CD4-positive, alpha-beta T cell treated with Interleukin-4 for 1 hour (primary cell): ENCODE measurements around the gene CASQ1.

Experiments used
- DNase-seq, 2 donors: peaks; one replicate each; pipeline ENCODE4 v3.0.0-alpha.2; 2020 to 2022

Gene CASQ1

DNA sequence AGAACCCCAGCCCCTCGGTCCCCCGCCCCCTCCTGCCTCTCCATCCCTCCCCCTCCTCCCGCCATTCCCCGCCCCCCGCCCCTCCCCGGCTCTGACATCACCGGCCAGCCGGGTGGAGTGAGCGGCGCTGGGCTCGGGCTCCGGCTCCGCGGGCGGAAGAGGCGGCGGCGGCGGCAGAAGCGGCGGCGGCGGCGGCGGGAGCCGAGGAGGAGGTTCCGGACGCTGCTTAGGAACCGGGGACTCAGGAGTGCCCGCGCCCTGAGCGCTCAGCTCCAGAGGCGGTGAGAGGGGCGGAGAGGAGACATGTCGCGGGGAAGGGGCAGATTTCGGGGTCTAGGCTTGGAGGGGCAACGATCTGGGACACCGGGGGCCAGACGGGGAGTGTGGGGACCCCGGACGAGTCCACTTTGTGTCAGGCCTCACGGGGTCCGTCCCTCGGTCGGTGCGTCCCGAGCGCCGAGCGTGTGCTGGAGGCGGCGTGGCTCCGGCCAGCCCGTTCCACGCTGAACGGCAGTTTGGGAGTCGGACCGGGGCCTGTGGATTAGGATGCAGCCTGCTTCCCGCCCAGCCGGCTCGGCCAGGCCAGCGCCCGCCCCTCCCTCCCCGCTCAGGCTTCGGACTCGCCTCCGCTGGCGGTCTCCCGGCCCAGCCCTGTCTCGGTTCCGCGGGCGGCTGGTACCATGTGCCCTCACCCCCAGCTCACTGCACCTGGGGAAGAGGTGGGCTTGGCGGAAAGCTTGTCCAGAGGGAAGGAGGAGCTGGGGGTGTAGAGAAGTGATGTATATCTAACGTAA is 15.1 kb downstream of the CASQ1 start, which contains the start of gene PEA15:
TSS of gene PEA15 (plus strand) at position 143 of the 794 bp plus-strand sequence. CDS start 6,161 bp downstream, outside the sequence.
- DNase-seq, result peak; percentile 75 to 76

DNA sequence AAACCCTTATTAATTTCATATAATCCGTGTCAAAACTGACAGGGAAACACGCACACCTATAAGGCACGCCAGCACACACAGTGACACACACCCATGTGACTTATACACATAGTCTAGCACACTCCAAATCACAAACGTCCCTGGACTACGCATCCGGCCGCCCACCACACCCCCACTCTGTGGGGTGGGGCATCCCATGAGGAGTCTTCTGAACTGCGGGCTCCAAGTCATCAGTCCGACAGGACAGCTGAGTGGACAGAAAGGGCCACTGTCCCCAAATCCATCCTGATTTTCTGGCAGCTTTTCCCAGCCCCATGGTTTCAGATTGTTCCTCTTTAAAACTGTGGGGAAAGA is 15.6 kb downstream of the CASQ1 start:
- peak; percentile 46 to 63 for DNase-seq

DNA sequence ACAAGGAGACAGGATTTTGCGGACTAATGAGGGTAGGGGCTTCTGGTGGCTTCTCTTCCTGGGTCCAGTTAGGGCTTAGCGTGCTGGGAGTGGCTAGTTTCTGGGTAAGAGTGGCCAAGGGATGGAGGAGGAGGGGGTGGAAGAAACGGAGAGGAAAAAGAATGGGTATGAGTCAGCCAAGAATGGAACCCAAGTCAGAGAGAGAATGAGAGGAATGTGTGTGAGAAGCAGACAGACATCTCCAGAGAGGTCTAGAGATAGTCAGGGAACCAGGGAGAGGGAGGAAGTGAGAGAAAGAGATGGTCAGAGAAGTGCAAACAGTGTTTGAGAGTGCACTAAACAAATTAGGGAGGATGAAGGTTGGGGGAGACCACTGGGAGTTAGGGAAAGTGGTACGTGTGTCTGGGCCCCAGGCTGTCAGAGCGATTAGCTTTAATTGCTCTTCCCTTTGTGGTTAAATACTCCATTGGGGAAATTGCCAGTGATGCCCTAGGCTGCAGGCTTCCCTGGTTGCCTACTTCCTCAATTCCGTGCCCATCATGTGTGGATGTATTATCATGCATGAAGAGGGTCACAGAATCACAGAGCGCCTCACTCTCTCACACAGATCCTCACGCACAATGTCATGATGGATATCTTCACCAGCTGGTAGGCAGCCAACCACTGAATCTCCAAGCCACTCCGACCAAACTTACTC is 16.2 kb downstream of the CASQ1 start:
- DNase-seq, result peak in 1 of 2 donors; percentile 22

DNA sequence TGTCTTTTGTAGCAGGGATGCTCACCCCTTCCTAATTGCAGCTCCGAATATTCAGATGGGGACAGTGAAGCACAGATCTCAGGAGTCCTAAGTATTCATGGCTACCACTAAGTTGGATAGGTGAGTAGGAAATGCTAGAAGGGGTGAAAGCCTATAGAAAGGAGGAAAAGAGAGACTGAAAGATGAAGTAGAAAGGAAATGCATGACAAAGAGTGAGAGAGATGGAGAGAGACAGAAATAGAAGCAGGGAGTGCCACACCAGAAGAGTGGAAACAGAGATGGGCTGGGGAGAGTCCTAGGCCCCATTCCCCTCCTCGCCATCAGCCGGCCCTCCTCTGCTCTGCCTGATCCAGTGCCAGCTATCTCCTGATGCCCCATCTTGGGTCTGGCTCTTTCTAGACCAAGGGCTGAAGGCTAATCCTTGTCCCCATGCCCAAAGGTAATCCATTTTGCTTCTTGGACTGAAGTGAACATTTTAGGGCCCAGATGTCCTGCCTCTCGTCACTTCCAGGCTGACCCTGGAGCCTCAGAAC is 16.8 kb downstream of the CASQ1 start:
- DNase-seq, result no peak

DNA sequence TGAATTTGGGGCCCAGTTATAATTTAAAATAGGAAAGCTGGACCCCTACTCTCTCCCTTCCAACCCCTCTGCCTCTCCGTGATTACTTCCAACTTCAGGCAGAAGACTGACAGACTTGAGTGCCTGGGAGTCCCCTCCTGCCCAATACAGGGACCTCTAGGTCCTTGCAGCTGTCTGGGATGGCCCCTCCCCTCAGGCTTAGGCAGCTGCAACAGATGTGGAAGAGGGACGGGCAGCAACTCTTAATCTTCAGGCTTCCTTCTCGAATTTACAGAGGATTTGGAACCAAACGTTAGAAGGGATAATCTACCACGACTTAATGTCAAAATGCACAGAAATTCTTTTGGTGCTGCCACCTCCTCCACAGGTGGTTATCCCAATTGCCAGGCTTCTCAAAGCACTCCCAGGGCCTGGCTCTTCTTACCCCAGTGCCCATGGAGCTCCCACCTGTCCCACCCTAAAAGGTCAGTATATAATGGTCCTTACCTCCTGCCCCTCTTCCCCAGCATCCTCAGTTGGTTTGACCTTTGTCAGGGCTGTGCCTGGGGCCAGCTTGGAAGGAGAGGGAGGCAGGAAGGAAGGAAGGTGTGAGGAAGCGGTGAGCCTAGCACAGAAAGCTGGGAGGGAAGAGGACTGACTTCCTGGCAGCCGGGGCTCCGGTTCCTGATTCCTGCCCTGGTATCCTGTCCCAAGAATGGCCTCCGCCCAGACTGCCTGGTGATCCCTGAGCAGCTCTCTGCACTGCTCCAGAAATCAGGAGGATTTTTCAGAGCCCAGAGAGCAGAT is 17.6 kb downstream of the CASQ1 start:
- DNase-seq, result no peak

DNA sequence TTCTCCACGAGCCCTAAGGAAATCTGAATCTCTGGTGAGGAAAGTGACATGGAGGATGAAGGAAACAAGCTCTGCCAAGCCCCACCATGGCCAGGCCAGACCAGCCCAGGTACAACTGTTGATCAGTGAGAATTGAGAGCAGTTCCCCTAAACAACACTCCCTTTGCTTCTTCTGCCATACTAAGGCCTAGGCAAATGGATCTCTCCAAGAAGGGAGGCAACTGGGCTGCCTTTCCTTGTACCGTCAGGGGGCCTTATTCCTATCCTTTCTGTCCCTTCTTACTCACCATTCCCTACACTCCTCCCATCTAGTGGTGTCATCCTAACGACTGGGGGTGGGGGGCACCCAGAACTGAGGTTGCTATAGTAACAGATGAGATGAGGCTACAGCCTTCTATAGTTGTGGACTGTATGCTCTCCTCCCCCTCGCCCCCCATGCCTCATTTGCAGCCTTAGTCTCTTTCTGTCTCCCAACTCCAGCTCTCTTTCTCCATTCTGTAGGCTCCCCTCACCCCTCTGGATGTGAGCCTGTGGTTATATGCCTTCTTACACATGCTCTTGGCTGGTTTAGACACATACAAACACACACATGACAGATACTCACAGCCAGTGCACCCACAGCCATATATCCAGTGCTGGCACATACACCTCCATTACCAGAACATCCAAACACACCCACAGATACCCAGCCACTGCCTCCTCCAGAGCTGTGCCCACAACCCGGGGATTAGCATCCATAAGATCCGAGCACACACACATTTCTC is 18.4 kb downstream of the CASQ1 start:
- DNase-seq, result no peak

DNA sequence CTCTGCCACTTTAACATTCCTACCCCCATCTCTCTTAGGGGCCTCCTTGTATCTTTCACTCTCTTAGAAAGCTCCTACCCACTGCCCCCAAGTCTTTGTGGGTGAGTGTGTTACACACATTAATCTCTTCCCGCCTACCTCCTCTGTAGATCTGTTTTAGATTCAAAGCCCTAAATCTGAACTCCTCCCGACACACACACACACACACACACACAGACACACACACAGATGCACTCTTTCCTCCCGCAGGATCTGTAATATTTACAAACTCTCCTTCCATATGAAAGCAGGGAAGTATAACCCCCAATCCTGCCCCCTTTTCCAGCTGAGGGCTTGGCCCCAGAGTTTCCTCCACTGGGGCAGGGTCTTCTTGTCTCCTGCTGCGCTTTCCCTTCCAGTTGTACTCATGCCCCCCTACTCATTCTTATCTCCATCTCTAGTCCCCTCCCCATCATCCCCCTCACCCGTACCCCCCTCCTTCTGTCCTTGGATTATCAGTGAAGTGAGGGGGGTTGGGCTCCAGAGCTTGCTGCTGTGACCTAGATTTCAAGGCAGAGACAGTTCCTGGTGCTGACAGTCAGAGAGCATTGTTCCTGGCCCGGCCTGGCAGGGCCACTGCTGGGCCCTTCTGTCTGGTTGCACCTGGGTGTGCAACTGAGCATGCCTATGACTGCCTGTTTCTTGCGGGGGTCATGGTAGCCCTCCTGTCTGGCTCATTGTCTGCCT is 19.1 kb downstream of the CASQ1 start:
- no peak for DNase-seq

DNA sequence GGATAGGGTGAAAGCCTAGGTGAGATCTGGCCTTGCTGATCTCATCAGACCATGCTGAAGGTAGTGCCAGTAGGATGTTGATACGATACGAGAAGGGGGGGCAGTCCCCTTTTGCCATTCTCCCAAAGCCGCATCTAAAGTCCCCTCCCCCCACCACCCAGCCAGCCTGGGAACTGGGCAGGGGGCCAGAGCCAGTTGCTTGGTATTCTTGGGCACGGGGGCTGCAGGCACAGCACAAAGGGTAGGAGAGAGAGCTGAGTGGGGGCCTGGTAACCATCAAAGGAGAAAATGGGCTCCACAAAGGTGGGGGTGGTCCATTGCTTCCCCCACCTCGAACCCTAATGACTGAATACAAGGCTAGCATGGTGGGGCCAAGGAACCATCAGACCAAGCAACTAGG is 20.2 kb downstream of the CASQ1 start:
- no peak for DNase-seq

DNA sequence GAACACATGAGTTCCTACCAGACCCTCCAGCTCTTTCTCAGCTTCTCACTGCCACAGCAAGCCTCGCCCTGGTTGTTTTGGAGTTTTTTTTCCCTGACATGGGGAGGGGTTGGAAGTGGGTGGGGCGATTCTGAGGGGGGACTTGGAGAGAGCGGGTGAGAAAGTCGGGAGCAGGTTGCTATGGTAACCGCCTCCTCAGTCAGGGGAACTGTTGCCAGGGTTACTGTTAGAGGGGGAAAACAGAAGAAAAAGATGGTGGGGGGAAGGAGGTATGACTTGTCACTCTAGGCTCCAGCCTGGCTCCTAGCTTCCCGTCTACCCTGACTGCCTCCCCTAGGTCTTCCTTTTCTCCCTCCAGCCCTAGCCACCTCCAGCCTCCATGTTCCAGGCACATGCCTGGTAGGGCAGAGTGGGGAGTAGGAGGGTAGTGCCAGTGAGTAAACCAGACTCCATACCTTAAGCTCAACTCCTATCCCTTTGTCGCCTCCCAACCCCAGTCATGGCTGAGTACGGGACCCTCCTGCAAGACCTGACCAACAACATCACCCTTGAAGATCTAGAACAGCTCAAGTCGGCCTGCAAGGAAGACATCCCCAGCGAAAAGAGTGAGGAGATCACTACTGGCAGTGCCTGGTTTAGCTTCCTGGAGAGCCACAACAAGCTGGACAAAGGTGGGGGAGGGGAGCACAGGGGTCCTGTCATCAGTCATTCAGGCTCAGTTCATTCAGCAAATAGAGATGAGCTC is 20.8 kb downstream of the CASQ1 start:
- no peak for DNase-seq

DNA sequence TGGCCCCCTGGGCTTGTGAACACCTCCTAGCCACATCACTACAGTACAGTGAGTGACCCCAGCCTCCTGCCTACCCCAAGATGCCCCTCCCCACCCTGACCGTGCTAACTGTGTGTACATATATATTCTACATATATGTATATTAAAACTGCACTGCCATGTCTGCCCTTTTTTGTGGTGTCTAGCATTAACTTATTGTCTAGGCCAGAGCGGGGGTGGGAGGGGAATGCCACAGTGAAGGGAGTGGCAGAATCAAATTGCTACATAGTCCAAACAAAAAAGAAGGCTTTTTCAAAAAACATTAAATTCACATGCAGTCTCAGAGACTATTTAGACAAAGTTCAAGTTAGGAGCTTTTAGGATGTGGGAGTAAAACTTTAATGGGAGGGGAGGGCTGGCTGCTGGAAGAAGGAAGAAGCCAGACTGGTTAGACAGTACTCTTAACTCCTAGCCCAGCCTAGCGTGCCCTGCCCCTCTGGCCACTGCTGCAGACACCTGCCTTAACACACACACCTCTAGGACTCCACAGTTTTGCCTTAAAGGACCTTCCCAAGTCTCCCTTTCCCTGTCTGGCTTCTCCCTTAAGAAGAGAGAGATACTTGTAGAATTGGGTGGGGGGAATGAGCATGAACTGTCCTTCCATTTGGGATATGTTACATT is 24.2 kb downstream of the CASQ1 start:
- DNase-seq, result no peak

DNA sequence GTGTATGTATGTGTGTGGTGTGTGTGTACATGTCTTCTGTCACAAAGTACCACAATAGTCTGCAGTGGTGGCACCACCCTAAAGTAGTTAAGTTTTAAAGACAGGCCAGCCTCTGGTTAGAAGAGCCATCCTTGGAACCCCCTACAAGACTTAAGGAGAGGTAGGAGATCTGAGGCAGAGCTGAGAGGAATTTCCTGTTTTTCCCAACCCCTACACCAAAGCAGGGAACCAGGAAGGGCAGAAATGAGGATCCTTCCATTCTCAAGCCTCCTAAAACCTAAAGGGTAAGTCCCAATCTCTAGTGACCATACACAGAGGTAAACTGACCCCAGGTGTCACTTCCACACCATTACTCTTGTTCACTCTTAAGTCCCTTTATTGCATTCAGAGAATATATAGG is 25.9 kb downstream of the CASQ1 start:
- DNase-seq, result no peak

DNA sequence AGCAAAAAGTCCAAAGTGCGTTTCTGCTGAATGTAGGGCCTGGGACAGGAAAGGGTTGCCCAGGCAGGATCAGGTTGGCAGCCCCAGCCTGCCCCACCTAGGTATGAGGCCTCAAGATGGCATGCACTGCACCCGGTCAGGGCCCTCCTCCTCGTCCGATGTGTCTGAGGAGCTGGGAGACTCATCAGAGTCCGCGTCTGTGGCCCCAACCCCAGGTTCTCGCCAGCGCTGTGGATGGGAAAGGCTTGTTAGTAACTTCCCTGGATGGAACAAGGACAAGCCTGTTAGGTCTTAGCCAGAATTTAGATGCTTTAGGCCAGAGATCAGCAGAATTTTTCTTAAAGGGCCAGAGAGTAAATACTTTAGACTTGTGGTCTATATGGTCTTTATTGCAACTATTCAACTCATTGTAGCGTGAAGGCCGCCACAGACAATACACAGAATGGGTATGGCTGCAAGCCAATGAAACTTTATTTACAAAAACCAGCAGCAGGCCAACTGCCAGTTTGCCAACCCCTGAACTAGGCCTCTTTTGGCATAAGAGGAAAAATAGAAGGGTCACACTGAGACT is 27.2 kb downstream of the CASQ1 start:
- DNase-seq, result no peak

DNA sequence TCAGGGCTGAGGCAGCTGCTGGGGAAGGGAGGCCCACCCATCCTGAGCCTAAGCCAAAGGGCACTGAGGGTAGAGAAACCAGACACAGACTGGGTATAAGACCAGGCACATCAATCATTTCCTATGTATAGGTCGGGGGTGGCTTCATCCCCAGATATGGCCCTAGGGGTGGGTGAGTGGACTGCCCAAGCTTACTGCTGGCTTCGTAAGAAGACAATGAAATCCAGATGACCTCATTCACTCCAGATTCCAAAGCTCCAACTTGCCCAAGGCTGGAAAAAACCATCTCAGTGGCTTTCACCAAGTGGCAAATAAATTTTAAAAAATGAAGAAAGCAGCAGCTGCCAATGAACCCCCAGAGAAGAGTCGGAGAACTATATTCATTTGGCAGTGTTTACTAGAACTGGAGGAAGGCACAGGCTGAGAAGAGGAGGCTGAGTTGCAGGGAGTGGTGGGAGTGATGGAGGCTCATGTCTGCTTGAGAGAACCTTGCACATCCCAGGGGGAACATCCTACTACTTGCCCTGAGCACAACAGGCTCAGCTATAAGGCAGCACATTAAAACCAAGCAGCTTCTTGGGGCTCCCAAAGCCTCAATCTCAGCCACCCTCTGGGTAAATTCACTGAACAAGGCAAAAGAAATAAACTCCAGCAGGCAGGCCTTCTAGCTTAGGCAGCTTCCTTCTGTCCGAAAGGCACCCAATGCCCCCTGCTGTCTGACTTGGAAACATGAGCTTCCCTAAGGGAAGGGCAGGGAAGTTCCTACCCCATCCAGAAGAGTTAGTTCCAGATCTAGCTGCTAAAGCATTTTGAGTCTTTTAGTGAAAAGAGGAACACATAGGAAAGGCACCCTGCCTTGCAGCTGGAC is 28.9 kb downstream of the CASQ1 start:
- DNase-seq, result no peak

DNA sequence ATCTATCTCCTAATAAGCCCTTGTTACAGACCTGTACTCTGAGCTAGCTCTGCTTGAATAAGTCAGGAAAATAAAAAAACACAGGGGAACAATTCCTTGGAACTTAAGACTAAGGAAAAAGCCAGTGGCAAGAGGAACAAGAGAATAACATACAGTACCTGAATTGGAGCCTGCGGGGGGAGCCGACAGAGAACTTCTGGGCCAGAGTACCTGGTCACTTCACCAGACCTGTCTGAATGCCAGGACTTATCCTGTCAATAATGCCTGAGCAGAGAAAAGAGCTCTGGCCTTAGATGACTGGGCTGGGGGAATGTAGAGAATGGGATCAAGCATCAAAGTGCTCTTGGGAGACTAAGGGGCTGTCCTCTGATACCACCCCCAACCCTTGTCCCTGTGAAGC is 29.9 kb downstream of the CASQ1 start:
- DNase-seq, result no peak

DNA sequence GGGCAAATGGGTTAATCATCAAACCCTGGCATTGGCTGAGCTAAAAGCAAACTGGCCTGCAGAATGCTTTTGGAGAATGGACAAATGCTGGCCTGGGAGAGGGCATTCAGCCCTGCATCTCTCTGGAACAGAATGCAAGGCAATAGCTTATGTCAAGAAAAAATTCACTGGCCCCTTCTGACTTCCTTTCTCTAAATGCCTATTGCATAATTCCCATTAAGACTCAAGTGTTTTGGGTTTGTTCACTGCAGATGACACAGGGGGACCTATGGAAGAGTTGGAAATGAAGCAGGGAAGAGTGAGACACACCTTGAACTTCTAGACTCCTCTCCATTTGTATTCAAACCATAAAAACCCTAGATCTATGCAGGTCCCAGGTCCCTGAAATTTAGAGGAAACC is 30.7 kb downstream of the CASQ1 start:
- no peak for DNase-seq

DNA sequence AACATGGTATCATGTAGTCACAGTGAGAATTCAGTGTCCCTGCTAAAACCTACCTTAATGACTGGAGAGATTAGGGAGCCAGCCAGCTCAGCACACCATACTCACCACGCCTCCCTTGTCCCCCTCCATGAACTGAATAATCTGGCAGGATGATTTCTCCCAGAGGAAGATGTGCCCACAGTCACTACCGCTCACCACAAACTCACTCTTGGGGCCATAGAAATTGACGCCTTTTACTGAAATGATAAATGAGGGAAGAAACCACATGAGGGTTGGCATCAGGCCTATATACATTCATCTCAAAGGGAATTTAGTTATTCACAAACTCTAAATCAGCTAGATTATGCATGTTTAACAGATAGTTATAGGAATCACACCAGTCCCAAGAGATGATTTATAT is 32.2 kb downstream of the CASQ1 start:
- DNase-seq, result no peak

DNA sequence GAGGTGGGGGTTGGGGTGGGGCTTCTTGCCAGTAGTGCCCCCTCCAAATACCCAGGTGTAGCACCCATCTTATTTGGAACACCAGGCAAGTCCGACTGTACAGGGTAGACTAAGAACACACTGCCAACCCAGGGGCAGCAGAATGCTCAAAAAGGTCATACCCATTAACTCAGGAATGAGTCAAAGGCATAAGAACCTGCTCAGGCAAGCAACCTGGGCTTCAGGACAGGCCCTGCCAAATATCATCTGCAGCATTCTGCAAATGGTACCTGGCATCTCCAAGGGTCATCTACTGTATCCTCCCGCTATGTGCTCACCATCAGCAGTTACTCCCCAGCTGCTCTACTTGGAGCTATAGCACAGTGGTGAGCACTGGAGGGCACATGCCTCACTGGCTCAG is 34.2 kb downstream of the CASQ1 start:
- DNase-seq, result no peak

DNA sequence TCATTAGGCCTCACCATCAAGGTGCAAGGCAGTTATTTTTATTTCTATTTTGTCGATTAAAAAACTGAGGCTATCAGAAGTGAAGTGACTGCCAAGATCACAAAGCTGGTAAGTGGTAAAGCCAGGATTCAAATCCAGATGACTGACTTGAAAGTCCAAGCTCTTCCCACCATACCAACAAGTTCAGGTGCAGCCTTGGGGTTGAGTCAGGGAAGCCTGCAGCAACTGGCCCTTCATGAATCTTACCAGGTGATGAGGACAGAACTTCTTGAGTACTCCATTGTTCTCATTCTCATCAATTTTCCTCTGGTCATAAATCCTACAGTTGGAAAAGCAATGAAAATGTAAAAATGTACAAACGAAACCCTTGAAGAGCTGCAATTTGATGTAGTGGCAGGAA is 35.0 kb downstream of the CASQ1 start:
- DNase-seq, result no peak

DNA sequence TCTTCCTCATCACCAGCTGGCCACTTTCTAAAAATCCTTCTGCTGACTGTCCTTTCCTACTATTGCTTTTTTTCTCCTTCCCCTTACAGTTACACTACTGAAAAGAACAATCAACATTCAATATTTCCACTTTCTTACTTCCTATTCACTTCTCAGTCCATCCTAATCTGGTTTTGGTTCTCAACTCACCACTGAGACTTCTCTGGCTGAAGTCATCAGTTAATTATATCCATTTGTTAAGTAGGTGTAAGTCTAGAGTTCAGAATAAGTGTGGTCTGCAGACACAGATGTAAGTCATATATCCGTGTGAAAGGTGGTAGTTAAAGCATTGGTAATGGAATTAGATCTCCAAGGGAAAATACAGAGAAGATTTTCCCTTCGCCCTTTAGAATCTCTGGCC is 36.2 kb downstream of the CASQ1 start:
- DNase-seq, result no peak
